ENCODE data around the gene C5orf63.
"Not testable (repeated sequence)": the region's sequence is repeated elsewhere in the genome, so short reads cannot be mapped to it uniquely, and the experiment has no call there.

The C5orf63 gene

GRCh38 chr5:127061537-127061936, 11.8 kb downstream of the C5orf63 start:
- no peak overlapping the region for H3K27ac ChIP-seq (ENCODE audit: low read length)
- no peak overlapping the region for H3K9ac ChIP-seq (ENCODE audit: low read length)
- H3K4me3 ChIP-seq (ENCODE audit: low read length), result no peak overlapping the region
- no peaks in the 10 kb centered on the region for H3K27me3 ChIP-seq (ENCODE audit: low read depth, low read length)
- peaks cover 4% of the 10 kb centered on the region for H3K36me3 ChIP-seq (replicated peaks; ENCODE audit: low read depth, low read length)
- H3K9me3 ChIP-seq (ENCODE audit: insufficient read depth, low read length), result no peaks in the 10 kb centered on the region
- H3K4me1 ChIP-seq (ENCODE audit: low read length), result no peaks in the 10 kb centered on the region
- H3K79me2 ChIP-seq (ENCODE audit: low read length), result no peaks in the 10 kb centered on the region
- TF ChIP-seq CTCF (IDR thresholded peaks at IDR 0.05; ENCODE audit: low read depth, low read length) (no peak), EZH2phosphoT487 (IDR thresholded peaks at IDR 0.05; ENCODE audit: low read depth) (no peak)
- H4K20me1 ChIP-seq (ENCODE audit: insufficient read depth, low read length), result no peaks in the 10 kb centered on the region
- H3K4me2 ChIP-seq (ENCODE audit: low read length), result no peak overlapping the region
- no peak overlapping the region for H2AFZ ChIP-seq (ENCODE audit: low read depth, low read length)

GRCh38 chr5:127060470-127060985, 12.8 kb downstream of the C5orf63 start:
- no peak overlapping the region for H2AFZ ChIP-seq (ENCODE audit: low read depth, low read length)
- no peak overlapping the region for H3K27ac ChIP-seq (ENCODE audit: low read length)
- no peaks in the 10 kb centered on the region for H4K20me1 ChIP-seq (ENCODE audit: insufficient read depth, low read length)
- no peaks in the 10 kb centered on the region for H3K27me3 ChIP-seq (ENCODE audit: low read depth, low read length)
- no peak for TF ChIP-seq CTCF (IDR thresholded peaks at IDR 0.05; ENCODE audit: low read depth, low read length)
- no peak for TF ChIP-seq EZH2phosphoT487 (IDR thresholded peaks at IDR 0.05; ENCODE audit: low read depth)
- H3K36me3 ChIP-seq (replicated peaks; ENCODE audit: low read depth, low read length), result peaks cover 8% of the 10 kb centered on the region
- H3K9ac ChIP-seq (ENCODE audit: low read length), result no peak overlapping the region
- H3K4me3 ChIP-seq (ENCODE audit: low read length), result no peak overlapping the region
- no peak overlapping the region for H3K4me2 ChIP-seq (ENCODE audit: low read length)
- no peaks in the 10 kb centered on the region for H3K4me1 ChIP-seq (ENCODE audit: low read length)
- no peaks in the 10 kb centered on the region for H3K9me3 ChIP-seq (ENCODE audit: insufficient read depth, low read length)
- no peaks in the 10 kb centered on the region for H3K79me2 ChIP-seq (ENCODE audit: low read length)

GRCh38 chr5:127056896-127057295, 16.4 kb downstream of the C5orf63 start:
- no peak overlapping the region for H3K4me2 ChIP-seq (ENCODE audit: low read length)
- peaks cover 8% of the 10 kb centered on the region for H3K36me3 ChIP-seq (replicated peaks; ENCODE audit: low read depth, low read length)
- no peak overlapping the region for H3K9ac ChIP-seq (ENCODE audit: low read length)
- no peaks in the 10 kb centered on the region for H4K20me1 ChIP-seq (ENCODE audit: insufficient read depth, low read length)
- no peaks in the 10 kb centered on the region for H3K79me2 ChIP-seq (ENCODE audit: low read length)
- no peaks in the 10 kb centered on the region for H3K9me3 ChIP-seq (ENCODE audit: insufficient read depth, low read length)
- no peak overlapping the region for H2AFZ ChIP-seq (ENCODE audit: low read depth, low read length)
- no peak overlapping the region for H3K27ac ChIP-seq (ENCODE audit: low read length)
- H3K27me3 ChIP-seq (ENCODE audit: low read depth, low read length), result no peaks in the 10 kb centered on the region
- no peak for TF ChIP-seq CTCF (IDR thresholded peaks at IDR 0.05; ENCODE audit: low read depth, low read length)
- H3K4me1 ChIP-seq (ENCODE audit: low read length), result no peaks in the 10 kb centered on the region
- no peak overlapping the region for H3K4me3 ChIP-seq (ENCODE audit: low read length)

GRCh38 chr5:127055880-127056653, 17.2 kb downstream of the C5orf63 start:
- Histone ChIP-seq H3K4me3 (ENCODE audit: low read length) (no peak overlapping the region), H4K20me1 (ENCODE audit: insufficient read depth, low read length) (no peaks in the 10 kb centered on the region), H3K9me3 (ENCODE audit: insufficient read depth, low read length) (no peaks in the 10 kb centered on the region), H3K4me1 (ENCODE audit: low read length) (no peaks in the 10 kb centered on the region), H3K27ac (ENCODE audit: low read length) (no peak overlapping the region), H3K4me2 (ENCODE audit: low read length) (no peak overlapping the region), H3K9ac (ENCODE audit: low read length) (no peak overlapping the region), H3K36me3 (replicated peaks; ENCODE audit: low read depth, low read length) (peaks cover 8% of the 10 kb centered on the region), H3K27me3 (ENCODE audit: low read depth, low read length) (no peaks in the 10 kb centered on the region), H2AFZ (ENCODE audit: low read depth, low read length) (no peak overlapping the region), H3K79me2 (ENCODE audit: low read length) (no peaks in the 10 kb centered on the region)
- TF ChIP-seq EZH2phosphoT487 (IDR thresholded peaks at IDR 0.05; ENCODE audit: low read depth) (no peak), CTCF (IDR thresholded peaks at IDR 0.05; ENCODE audit: low read depth, low read length) (no peak)

GRCh38 chr5:127053551-127053950, 19.8 kb downstream of the C5orf63 start:
- not testable (repeated sequence) for H3K79me2 ChIP-seq (ENCODE audit: low read length); H3K27me3 ChIP-seq (ENCODE audit: low read depth, low read length); H3K27ac ChIP-seq (ENCODE audit: low read length); H3K9ac ChIP-seq (ENCODE audit: low read length); H3K4me2 ChIP-seq (ENCODE audit: low read length); H3K9me3 ChIP-seq (ENCODE audit: insufficient read depth, low read length); H3K4me3 ChIP-seq (ENCODE audit: low read length); H4K20me1 ChIP-seq (ENCODE audit: insufficient read depth, low read length); H3K36me3 ChIP-seq (replicated peaks; ENCODE audit: low read depth, low read length); H3K4me1 ChIP-seq (ENCODE audit: low read length); H2AFZ ChIP-seq (ENCODE audit: low read depth, low read length)

All from OCI-LY3 (cell line).